Erythroblast (primary cell): ENCODE data around the gene EZH2.

Source experiments
- GATA1 ChIP-seq: IDR thresholded peaks from 2 replicates; pipeline ENCODE4 v1.6.1; 2011; ENCODE audit warnings: low read depth, mild to moderate bottlenecking, control low read depth, low read length, moderate library complexity
- POLR2A ChIP-seq: IDR thresholded peaks from 2 replicates; pipeline ENCODE4 v1.6.1; 2011; ENCODE audit warnings: mild to moderate bottlenecking, low read length

GRCh38 chr7:148882192-148882591, 1.9 kb downstream of the EZH2 start:
- TF ChIP-seq GATA1: no peak
- no peak for TF ChIP-seq POLR2A
